Lower lobe of right lung (tissue), 2 donors: ENCODE measurements around the gene ZDHHC11B. TPM values are rescaled to one million over a fixed set of nuclear protein-coding genes. Genes with fewer than 3 reads are reported as not detected.
A peak's percentile ranks its signal among the peaks of the same experiment; 100 is the strongest.

Experiments used
- ATAC-seq, 2 donors: fragments of 200-7000 bp; cut with Tn5 transposase; one replicate each; pipeline ENCODE4 v1.9.1; 2020 to 2022; ENCODE audit warnings: mild to moderate bottlenecking in 2 of 2, moderate library complexity in 2 of 2
- DNase-seq: peaks from one replicate; pipeline ENCODE4 v3.0.0-alpha.2; 2020
- H3K27ac ChIP-seq: fragments of 200-600 bp; one replicate; pipeline ENCODE4 v1.8.0; 2022
- H3K27me3 ChIP-seq: fragments of 200-600 bp; one replicate; pipeline ENCODE4 v1.8.0; 2022; ENCODE audit warnings: low read depth
- H3K36me3 ChIP-seq: fragments of 200-600 bp; one replicate; pipeline ENCODE4 v1.8.0; 2022; ENCODE audit warnings: mild to moderate bottlenecking
- H3K4me1 ChIP-seq: fragments of 200-600 bp; one replicate; pipeline ENCODE4 v1.8.0; 2022
- H3K4me3 ChIP-seq: fragments of 200-600 bp; one replicate; pipeline ENCODE4 v1.8.0; 2022; ENCODE audit warnings: mild to moderate bottlenecking
- H3K9me3 ChIP-seq: fragments of 200-600 bp; one replicate; pipeline ENCODE4 v1.8.0; 2022
- CTCF ChIP-seq: fragments of 200-600 bp; IDR thresholded peaks from one replicate; pipeline ENCODE4 v1.8.0; 2022; ENCODE audit warnings: antibody characterized with exemption, mild to moderate bottlenecking
- intact Hi-C: fragments of 100-400 bp; cut with DNase I; formaldehyde crosslinking; loops from one replicate; pipeline ENCODE4 v1.11.0; 2022
- total RNA-seq: library from RNA; stranded (reverse); fragmentation: NEBNext Ultra II Directional; extraction: Animal tissue kit (Norgen Biotek cat#: 25700); gene quantifications from one replicate; pipeline ENCODE4 v1.2.1, GENCODE V29; 2021
- donor health status: DM: no; HTN: yes; CAD: no; lungs with severe emphysema.

ZDHHC11B gene
- total RNA-seq, 1 donor from 2014 or later, result 14.9 TPM

- Histone ChIP-seq H3K4me3 (no peak overlapping the region), H3K27me3 (no peaks in the 10 kb centered on the region), H3K27ac (peak overlapping the region; percentile 68), H3K4me1 (peaks cover 35% of the 10 kb centered on the region), H3K36me3 (no peaks in the 10 kb centered on the region), H3K9me3 (no peaks in the 10 kb centered on the region)
- peak; percentile 51 for DNase-seq
- TF ChIP-seq CTCF, result no peak
- intact Hi-C loops, result no loop called here
- no peak for ATAC-seq
Measured at GRCh38 chr5:673831-674629, 110.5 kb downstream of the ZDHHC11B start.

- H3K4me3 ChIP-seq, result peak overlapping the region; percentile 19
- intact Hi-C loops, result no loop called here
- H3K27me3 ChIP-seq, result no peaks in the 10 kb centered on the region
- H3K36me3 ChIP-seq, result no peaks in the 10 kb centered on the region
- TF ChIP-seq CTCF, result no peak
- peaks cover 35% of the 10 kb centered on the region for H3K4me1 ChIP-seq
- peak overlapping the region; percentile 68 for H3K27ac ChIP-seq
- no peaks in the 10 kb centered on the region for H3K9me3 ChIP-seq
- no peak for ATAC-seq
- DNase-seq, result peak; percentile 42
Measured at GRCh38 chr5:673161-673830, 111.2 kb downstream of the ZDHHC11B start.

- TF ChIP-seq CTCF, result no peak
- DNase-seq, result peak; percentile 87
- ATAC-seq, result peak; percentile 45 to 48
- H3K4me3 ChIP-seq, result peak overlapping the region; percentile 19
- peaks cover under 1% of the 10 kb centered on the region for H3K36me3 ChIP-seq
- peak overlapping the region; percentile 68 for H3K27ac ChIP-seq
- H3K4me1 ChIP-seq, result peaks cover 35% of the 10 kb centered on the region
- H3K9me3 ChIP-seq, result no peaks in the 10 kb centered on the region
- intact Hi-C loops, result no loop called here
- H3K27me3 ChIP-seq, result no peaks in the 10 kb centered on the region
Measured at GRCh38 chr5:672329-673160, 112.0 kb downstream of the ZDHHC11B start.

GRCh38 chr5:671459-672328 is 112.8 kb downstream of the ZDHHC11B start:
- Histone ChIP-seq H3K4me1 (peaks cover 35% of the 10 kb centered on the region), H3K4me3 (peak overlapping the region; percentile 14), H3K36me3 (peaks cover 9% of the 10 kb centered on the region), H3K27ac (peak overlapping the region; percentile 68), H3K27me3 (no peaks in the 10 kb centered on the region), H3K9me3 (no peaks in the 10 kb centered on the region)
- intact Hi-C loops, result no loop called here
- ATAC-seq (peak; percentile 83 to 87), DNase-seq (peak; percentile 85)
- peak; percentile 94 for TF ChIP-seq CTCF
